ENCODE data around the gene ANKRD49. TPM values are rescaled to one million over a fixed set of nuclear protein-coding genes. Genes with fewer than 3 reads are reported as not detected.

ANKRD49 gene
- total and polyA plus RNA-seq, 2 of the 8 experiments (the other 6 are each of a cell fraction or from before 2014, with no cell fraction given) = 7.4 to 12.2 TPM

DNA sequence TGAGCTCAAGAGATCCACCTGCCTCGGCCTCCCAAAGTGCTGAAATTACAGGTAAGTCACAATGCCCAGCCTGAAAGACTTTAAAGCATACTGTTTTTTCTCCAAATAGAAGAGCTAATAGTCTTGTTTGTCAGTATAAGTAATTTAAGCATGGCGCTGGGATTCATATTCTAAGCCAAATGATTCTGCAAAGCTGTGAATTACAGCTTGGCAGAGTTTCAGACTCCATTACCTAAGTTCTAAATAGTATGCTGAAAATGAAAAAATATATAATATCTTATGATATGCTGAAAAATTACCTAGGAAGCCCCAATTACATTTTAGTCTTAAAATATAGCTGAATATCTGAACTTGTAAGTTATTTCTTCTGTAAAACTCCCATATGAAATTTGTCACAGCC, 39.5 kb upstream of the ANKRD49 start (continued):
- TF ChIP-seq KDM4A (IDR thresholded peaks at IDR 0.05; ENCODE audit: low read depth, low read length, severe bottlenecking) (no peak), RXRA (IDR thresholded peaks at IDR 0.05; ENCODE audit: insufficient read depth, low read depth, low read length) (no peak), BACH1 (IDR thresholded peaks at IDR 0.05; ENCODE audit: low read length) (no peak), FOSL1 (IDR thresholded peaks at IDR 0.05; ENCODE audit: insufficient read depth, low read depth, low read length) (no peak), HDAC6 (IDR thresholded peaks at IDR 0.05; ENCODE audit: low read depth, low read length) (no peak), ASH2L (IDR thresholded peaks at IDR 0.05; ENCODE audit: low read length) (no peak)

All from H1 (cell line).